Heart left ventricle (tissue), 16 donors: ENCODE measurements around the gene NINL. TPM values are rescaled to one million over a fixed set of nuclear protein-coding genes. Genes with fewer than 3 reads are reported as not detected.

ENCODE experiments used
- ATAC-seq, 4 donors: fragments of 200-7000 bp; cut with Tn5 transposase; one replicate each; pipeline ENCODE4 v1.9.1; 2020 to 2022; ENCODE audit warnings: moderate library complexity in 4 of 4, mild to moderate bottlenecking in 3 of 4, moderate number of reproducible peaks in 1 of 4
- DNase-seq, 5 donors: peaks; one replicate each; pipeline ENCODE4 v3.0.0-alpha.2; 2020
- H3K27ac ChIP-seq, 12 donors: fragments of 200-600 bp; sonication (generic) in 4 of 12; one replicate each; pipeline versions ENCODE4 v1.5.0 to v1.8.0; 2016 to 2022; ENCODE audit warnings: mild to moderate bottlenecking in 2 of 12
- H3K27me3 ChIP-seq, 9 donors: fragments of 200-600 bp; sonication (generic) in 2 of 9; one replicate each; pipeline versions ENCODE4 v1.5.1 to v1.8.0; 2016 to 2022; ENCODE audit warnings: mild to moderate bottlenecking in 3 of 9
- H3K36me3 ChIP-seq, 9 donors: fragments of 200-600 bp; sonication (generic) in 2 of 9; one replicate each; pipeline versions ENCODE4 v1.5.0 to v1.8.0; 2018 to 2022; ENCODE audit warnings: mild to moderate bottlenecking in 2 of 9
- H3K4me1 ChIP-seq, 12 donors: fragments of 200-600 bp; sonication (generic) in 4 of 12; one replicate each; pipeline versions ENCODE4 v1.5.0 to v1.8.0; 2016 to 2022; ENCODE audit warnings: mild to moderate bottlenecking in 3 of 12
- H3K4me3 ChIP-seq, 12 donors: fragments of 200-600 bp; sonication (generic) in 4 of 12; one replicate each; pipeline versions ENCODE4 v1.5.0 to v1.8.0; 2017 to 2022; ENCODE audit warnings: mild to moderate bottlenecking in 9 of 12, moderate library complexity in 4 of 12
- H3K9me3 ChIP-seq, 12 donors: fragments of 200-600 bp; sonication (generic) in 4 of 12; one replicate each; pipeline versions ENCODE4 v1.5.0 to v1.8.0; 2016 to 2022; ENCODE audit warnings: mild to moderate bottlenecking in 1 of 12
- POLR2A ChIP-seq, 2 donors: fragments of 450-650 bp; IDR thresholded peaks; one replicate each; pipeline ENCODE4 v1.6.1; 2017; ENCODE audit warnings: antibody characterized with exemption in 2 of 2, mild to moderate bottlenecking in 2 of 2, moderate library complexity in 2 of 2
- WGBS, 4 donors: extraction: QIAGEN DNeasy Blood & Tissue Kit in 2 of 4; methylation state at CpG; one replicate each; pipeline versions ENCODE4 v1.1.5 to v1.1.7; 2013 to 2018; 5-methylcytosine and 5-hydroxymethylcytosine counted together
- intact Hi-C, 10 donors: fragments of 100-400 bp; cut with DNase I; formaldehyde crosslinking; loops; one replicate each; pipeline versions ENCODE4 v1.11.1 to v1.14.2; 2022
- polyA plus RNA-seq, 2 donors: library from polyadenylated mRNA; stranded (reverse); fragments of 200-250 nt; gene quantifications; one replicate each; pipeline ENCODE4 v1.2.3, GENCODE V29; 2013
- total RNA-seq, 9 donors: library from RNA; depleted of rRNA in 2 of 9; stranded (reverse); fragments of >200 nt in 2 of 9; fragmentation: NEBNext Ultra II Directional in 3 of 9; extraction: Animal tissue kit (Norgen Biotek cat#: 25700) in 3 of 9; gene quantifications; one replicate each; pipeline versions ENCODE4 v1.1.0 to v1.2.4, GENCODE V29; 2016 to 2023
- TF ChIP-seq, protein P1 (sequence below), 12 donors: fragments of 200-600 bp; sonication (generic) in 4 of 12; IDR thresholded peaks; one replicate each; pipeline versions ENCODE4 v1.5.0 to v1.8.0; 2018 to 2022; ENCODE audit warnings: antibody characterized with exemption in 12 of 12, mild to moderate bottlenecking in 5 of 12
- donor health status: ischemic (EF 13 %, LVEDD 7.1; RV severe dilation, severe dysfunction).
- donor health status: healthy with polysubstance abuse.
- donor health status: DM: no; HTN: yes; CAD: no.
- donor health status: DM: no; HTN: no; CAD: no.
- donor health status: ischemic (EF 25% LVEDD 6.9; RV normal size, moderate dysfunction).
- donor health status: ischemic (EF 25% LVEDD 5.7; RV mildly dilated, moderate dysfunction).
- donor health status: healthy.
- donor health status: DM: yes; HTN: yes; CAD: no.
- donor health status: ischemic (EF 35%, LVEDD 5.7; RV mildly dilated, moderate dysfunction).
- donor health status: nonischemic (EF 11% LVEDD 7.7; RV severe dilation, severe dysfunction).
- donor health status: DM: yes; HTN: yes; CAD: no.
- donor health status: PGD.
- donor health status: ischemic (EF 29% LVEDD 5.4; RV normal size, mild dysfunction).
- donor health status: nonischemic (EF 23%, LVEDD 6.1; RV moderate dilation, normal function).

Gene NINL
- total and polyA plus RNA-seq, 11 donors, result 0.78 to 7.1 (median 2.9) TPM

DNA sequence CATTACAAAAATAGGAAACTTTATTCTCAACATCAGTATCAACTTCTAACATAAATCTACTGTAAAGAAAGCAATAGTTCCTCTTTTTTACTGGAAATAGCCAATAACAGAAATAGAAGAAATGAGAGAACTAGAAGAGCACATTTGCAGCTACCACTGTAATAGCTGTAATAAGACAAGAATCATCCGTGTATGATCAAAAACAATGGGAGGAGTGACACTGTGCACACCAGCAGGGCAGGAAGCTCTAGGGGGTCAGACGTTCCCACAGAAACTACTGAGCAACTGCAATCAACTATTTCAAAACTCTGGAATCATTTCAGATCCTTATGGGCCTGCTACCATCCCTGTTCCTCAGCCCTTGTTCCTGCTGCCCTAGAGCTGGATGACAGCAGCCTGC is 43.7 kb downstream of the NINL start:
- H3K9me3 ChIP-seq, result no peaks in the 10 kb centered on the region
- 33 to 52% (median 45%) methylated on average over 2 of the region's 2 CpGs for WGBS, 4 donors
- ATAC-seq, result no peak
- intact Hi-C loops, result loop anchor here in 1 of 10 donors (10.0 kb wide), 2 partner anchors 57 to 83 kb away; partner anchors contain the start of gene NANP
- no peak overlapping the region for H3K27ac ChIP-seq
- no peak for TF ChIP-seq POLR2A (IDR thresholded peaks at IDR 0.05)
- TF ChIP-seq, protein P1, sequence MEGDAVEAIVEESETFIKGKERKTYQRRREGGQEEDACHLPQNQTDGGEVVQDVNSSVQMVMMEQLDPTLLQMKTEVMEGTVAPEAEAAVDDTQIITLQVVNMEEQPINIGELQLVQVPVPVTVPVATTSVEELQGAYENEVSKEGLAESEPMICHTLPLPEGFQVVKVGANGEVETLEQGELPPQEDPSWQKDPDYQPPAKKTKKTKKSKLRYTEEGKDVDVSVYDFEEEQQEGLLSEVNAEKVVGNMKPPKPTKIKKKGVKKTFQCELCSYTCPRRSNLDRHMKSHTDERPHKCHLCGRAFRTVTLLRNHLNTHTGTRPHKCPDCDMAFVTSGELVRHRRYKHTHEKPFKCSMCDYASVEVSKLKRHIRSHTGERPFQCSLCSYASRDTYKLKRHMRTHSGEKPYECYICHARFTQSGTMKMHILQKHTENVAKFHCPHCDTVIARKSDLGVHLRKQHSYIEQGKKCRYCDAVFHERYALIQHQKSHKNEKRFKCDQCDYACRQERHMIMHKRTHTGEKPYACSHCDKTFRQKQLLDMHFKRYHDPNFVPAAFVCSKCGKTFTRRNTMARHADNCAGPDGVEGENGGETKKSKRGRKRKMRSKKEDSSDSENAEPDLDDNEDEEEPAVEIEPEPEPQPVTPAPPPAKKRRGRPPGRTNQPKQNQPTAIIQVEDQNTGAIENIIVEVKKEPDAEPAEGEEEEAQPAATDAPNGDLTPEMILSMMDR (IDR thresholded peaks at IDR 0.05), result no peak
- H3K4me1 ChIP-seq, result peaks cover 0 to 21% (median 8%) of the 10 kb centered on the region in 12 donors
- no peak overlapping the region for H3K4me3 ChIP-seq
- no peaks in the 10 kb centered on the region for H3K27me3 ChIP-seq
- no peak for DNase-seq
- H3K36me3 ChIP-seq, result no peaks in the 10 kb centered on the region

DNA sequence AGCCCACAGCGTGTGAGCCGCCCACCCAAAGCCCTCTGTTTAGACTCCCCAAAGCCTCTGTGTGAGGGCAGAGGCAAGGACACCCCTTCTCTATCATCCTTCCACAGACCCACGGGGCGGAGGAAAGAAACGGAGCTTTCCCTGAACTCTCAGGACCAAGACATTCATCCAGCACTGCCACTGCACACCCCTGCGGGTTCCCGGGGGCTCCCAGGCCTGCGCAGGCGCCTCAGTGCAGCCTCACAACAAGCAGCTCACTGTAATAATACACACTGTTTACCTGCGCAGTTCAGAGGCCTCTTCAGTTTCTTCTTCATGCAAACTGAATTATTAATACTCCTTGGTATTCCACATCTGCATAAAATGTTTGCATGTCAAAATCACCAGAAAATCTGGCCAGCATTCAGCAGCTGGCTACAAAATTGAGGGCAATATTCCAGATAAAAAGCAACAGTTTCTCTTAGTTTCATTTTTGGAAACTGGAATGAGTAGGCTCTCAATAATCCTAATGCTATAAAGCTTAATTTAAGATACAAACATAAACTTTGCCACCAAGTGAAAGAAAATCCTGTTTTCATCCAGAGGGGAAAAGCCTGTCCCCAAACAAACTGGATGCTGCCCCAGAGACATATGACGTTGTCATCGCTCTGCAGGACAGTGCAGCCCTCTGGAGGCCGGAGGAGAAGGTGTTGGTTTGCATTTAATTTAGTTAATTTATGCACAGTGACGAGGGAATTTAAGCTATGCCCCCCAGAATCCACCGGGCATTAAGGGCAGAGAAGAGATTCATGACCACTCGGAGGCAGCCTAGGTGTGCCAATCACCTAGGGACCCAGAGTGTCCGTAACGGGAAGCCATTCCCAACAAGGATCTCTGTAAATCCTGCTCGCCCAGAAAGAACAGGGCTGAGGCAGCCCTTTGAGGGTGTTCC is 45.3 kb downstream of the NINL start:
- peak in 1 of 5 donors; percentile 50 for DNase-seq
- intact Hi-C loops, result loop anchor here in 3 of 10 donors (5.0 to 10.0 kb wide), 5 partner anchors 55 to 212 kb away; partner anchors contain the start of gene NANP (in 1 of the 3)
- H3K27ac ChIP-seq, result peak overlapping the region in 11 of 12 donors; percentile 19 to 75 (median 62)
- peak overlapping the region in 11 of 12 donors; percentile 7 to 61 (median 46) for H3K4me3 ChIP-seq
- TF ChIP-seq POLR2A (IDR thresholded peaks at IDR 0.05), result no peak
- TF ChIP-seq, protein P1 (IDR thresholded peaks at IDR 0.05), result peak in 7 of 12 donors; percentile 25 to 47 (median 37)
- H3K4me1 ChIP-seq, result peaks cover 0 to 26% (median 13%) of the 10 kb centered on the region in 12 donors
- no peaks in the 10 kb centered on the region for H3K9me3 ChIP-seq
- 51 to 61% (median 54%) methylated on average over 19 of the region's 19 CpGs for WGBS, 4 donors
- no peaks in the 10 kb centered on the region for H3K27me3 ChIP-seq
- ATAC-seq, result peak; percentile 50 to 79 (median 70)
- H3K36me3 ChIP-seq, result no peaks in the 10 kb centered on the region

GRCh38 chr20:25538838-25539665 is 46.3 kb downstream of the NINL start:
- peak in 1 of 5 donors; percentile 50 for DNase-seq

More at GRCh38 chr20:25538838-25539665, 46.3 kb downstream of the NINL start:
- no peaks in the 10 kb centered on the region for H3K36me3 ChIP-seq
- peak overlapping the region in 11 of 12 donors; percentile 19 to 75 (median 62) for H3K27ac ChIP-seq
- peaks cover 0 to 30% (median 13%) of the 10 kb centered on the region in 12 donors for H3K4me1 ChIP-seq
- peak overlapping the region in 11 of 12 donors; percentile 7 to 61 (median 46) for H3K4me3 ChIP-seq
- intact Hi-C loops, result loop anchor here in 2 of 10 donors (5.0 to 10.0 kb wide), 3 partner anchors 66 to 213 kb away; no protein-coding TSS in a partner anchor
- no peaks in the 10 kb centered on the region for H3K9me3 ChIP-seq
- TF ChIP-seq, protein P1 (IDR thresholded peaks at IDR 0.05), result no peak
- no peak for TF ChIP-seq POLR2A (IDR thresholded peaks at IDR 0.05)
- peak; percentile 30 to 58 (median 32) for ATAC-seq
- no peaks in the 10 kb centered on the region for H3K27me3 ChIP-seq
- WGBS, 4 donors, result 50 to 72% (median 70%) methylated on average over 5 to 17 of the region's 17 CpGs
